NB4 (cell line): ENCODE results near the gene DKK3.

Experiments
- CTCF ChIP-seq: IDR thresholded peaks from one replicate; pipeline ENCODE4 v1.5.1; 2012; ENCODE audit warnings: low read depth, low read length
- MAX ChIP-seq: IDR thresholded peaks from 2 replicates; pipeline ENCODE4 v1.6.1; 2011; ENCODE audit warnings: low read depth, low read length
- POLR2A ChIP-seq: IDR thresholded peaks from 2 replicates; pipeline ENCODE4 v1.6.1; 2011; ENCODE audit warnings: mild to moderate bottlenecking; ENCODE audit not compliant: insufficient read length; ENCODE audit errors: extremely low read depth

GRCh38 chr11:12008790-12009616 is 577 bp upstream of the DKK3 start:
- TF ChIP-seq CTCF = no peak
- no peak for TF ChIP-seq POLR2A
- TF ChIP-seq MAX = no peak
